HEK293 (cell line): Measurements from ENCODE around the gene TFAP2E.

Source experiments
- CTCF ChIA-PET: fragments of 350-600 bp; formaldehyde crosslinking; extraction: SDS; loops from one replicate; lab custom pipeline; 2021; ENCODE audit warnings: antibody characterized with exemption; lab: Yijun Ruan, JAX
- POLR2A ChIA-PET: fragments of 300-600 bp; formaldehyde crosslinking; extraction: SDS; loops from one replicate; lab custom pipeline; 2020; ENCODE audit warnings: antibody characterized with exemption, inconsistent platforms; lab: Yijun Ruan, JAX
- H3K27ac ChIP-seq: fragments of 200-500 bp; sonication (Bioruptor generic); 2 replicates; pipeline ENCODE4 v1.5.1; 2014; ENCODE audit warnings: low read depth, low read length, control low read depth, inconsistent platforms; ENCODE audit errors: extremely low read depth
- H3K36me3 ChIP-seq, 2 experiments: fragments of 200-500 bp in 1 of 2; sonication (Bioruptor generic) in 1 of 2; 1 replicate in 1 of 2; 2 replicates in 1 of 2; pipeline ENCODE4 v1.5.1; 2014 to 2017; ENCODE audit warnings: inconsistent platforms in 2 of 2, low read length in 2 of 2; ENCODE audit not compliant: control insufficient read depth in 2 of 2, insufficient read depth in 1 of 2
- H3K4me1 ChIP-seq: fragments of 200-500 bp; sonication (Bioruptor generic); 2 replicates; pipeline ENCODE4 v1.5.1; 2014; ENCODE audit warnings: mild to moderate bottlenecking, low read length, inconsistent platforms; ENCODE audit not compliant: control insufficient read depth, insufficient read depth
- H3K4me3 ChIP-seq: 2 replicates; pipeline ENCODE4 v1.5.1; 2011; ENCODE audit warnings: low read depth, mild to moderate bottlenecking, control low read depth, low read length, moderate library complexity
- H3K9me3 ChIP-seq: fragments of 200-500 bp; sonication (Bioruptor generic); 2 replicates; pipeline ENCODE4 v1.5.1; 2014; ENCODE audit warnings: low read depth, low read length, inconsistent platforms; ENCODE audit not compliant: control insufficient read depth, insufficient read depth
- BCL11A ChIP-seq: fragments of 450-650 bp; formaldehyde crosslinking; IDR thresholded peaks from 2 replicates; pipeline ENCODE4 v1.5.1; 2016; ENCODE audit warnings: low read depth, missing biosample characterization, missing genetic modification characterization
- FEZF1 ChIP-seq: fragments of 450-650 bp; formaldehyde crosslinking; IDR thresholded peaks from 2 replicates; pipeline ENCODE4 v1.5.1; 2016; ENCODE audit warnings: missing biosample characterization, missing genetic modification characterization
- GLIS2 ChIP-seq: fragments of 450-650 bp; formaldehyde crosslinking; IDR thresholded peaks from 2 replicates; pipeline ENCODE4 v1.5.1; 2016; ENCODE audit warnings: missing biosample characterization, missing genetic modification characterization
- IKZF3 ChIP-seq: fragments of 450-650 bp; IDR thresholded peaks from 2 replicates; pipeline ENCODE4 v1.5.0; 2018; ENCODE audit warnings: missing biosample characterization, mild to moderate bottlenecking, missing genetic modification characterization, moderate library complexity
- KLF10 ChIP-seq: fragments of 450-650 bp; IDR thresholded peaks from 2 replicates; pipeline ENCODE4 v1.5.1; 2018; ENCODE audit warnings: missing biosample characterization, mild to moderate bottlenecking, missing genetic modification characterization
- KLF16 ChIP-seq: fragments of 450-650 bp; formaldehyde crosslinking; IDR thresholded peaks from 2 replicates; pipeline ENCODE4 v1.5.1; 2017; ENCODE audit warnings: missing biosample characterization, missing genetic modification characterization
- MZF1 ChIP-seq: fragments of 450-650 bp; formaldehyde crosslinking; IDR thresholded peaks from 2 replicates; pipeline ENCODE4 v1.5.1; 2017; ENCODE audit warnings: missing biosample characterization, missing genetic modification characterization, borderline replicate concordance
- PATZ1 ChIP-seq: fragments of 450-650 bp; formaldehyde crosslinking; IDR thresholded peaks from 2 replicates; pipeline ENCODE4 v1.5.1; 2016; ENCODE audit warnings: missing biosample characterization, missing genetic modification characterization
- PRDM10 ChIP-seq: fragments of 450-650 bp; formaldehyde crosslinking; IDR thresholded peaks from 2 replicates; pipeline ENCODE4 v1.5.1; 2016; ENCODE audit warnings: missing biosample characterization, missing genetic modification characterization
- SCRT1 ChIP-seq: fragments of 450-650 bp; formaldehyde crosslinking; IDR thresholded peaks from 2 replicates; pipeline ENCODE4 v1.5.1; 2016; ENCODE audit warnings: missing biosample characterization, missing genetic modification characterization, borderline replicate concordance
- SP7 ChIP-seq: fragments of 450-650 bp; formaldehyde crosslinking; IDR thresholded peaks from 2 replicates; pipeline ENCODE4 v1.5.1; 2016; ENCODE audit warnings: missing biosample characterization, missing genetic modification characterization
- ZEB2 ChIP-seq: fragments of 450-650 bp; formaldehyde crosslinking; IDR thresholded peaks from 2 replicates; pipeline ENCODE4 v1.5.1; 2016; ENCODE audit warnings: missing biosample characterization, missing genetic modification characterization
- ZFP69B ChIP-seq: fragments of 450-650 bp; formaldehyde crosslinking; IDR thresholded peaks from 2 replicates; pipeline ENCODE4 v1.5.1; 2016; ENCODE audit warnings: missing biosample characterization, missing genetic modification characterization
- ZNF274 ChIP-seq, 2 experiments: fragments of 200-500 bp in 1 of 2; fragments of 450-650 bp in 1 of 2; sonication (Bioruptor generic) in 1 of 2; formaldehyde crosslinking in 1 of 2; IDR thresholded peaks; 2 replicates each; pipeline versions ENCODE4 v1.5.1 to v1.6.1; 2014 to 2016; ENCODE audit warnings: borderline replicate concordance in 1 of 2, inconsistent platforms in 1 of 2, low read length in 1 of 2, missing biosample characterization in 1 of 2, missing genetic modification characterization in 1 of 2
- ZNF311 ChIP-seq: fragments of 450-650 bp; formaldehyde crosslinking; IDR thresholded peaks from 2 replicates; pipeline ENCODE4 v1.5.1; 2017; ENCODE audit warnings: missing biosample characterization, missing genetic modification characterization, borderline replicate concordance
- ZNF341 ChIP-seq: fragments of 450-650 bp; formaldehyde crosslinking; IDR thresholded peaks from 2 replicates; pipeline ENCODE4; 2016; ENCODE audit warnings: low read depth, missing biosample characterization, missing genetic modification characterization
- ZNF48 ChIP-seq: fragments of 450-650 bp; formaldehyde crosslinking; IDR thresholded peaks from 2 replicates; pipeline ENCODE4 v1.5.1; 2016; ENCODE audit warnings: missing biosample characterization, missing genetic modification characterization
- ZNF501 ChIP-seq: fragments of 450-650 bp; formaldehyde crosslinking; IDR thresholded peaks from 2 replicates; pipeline ENCODE4 v1.5.1; 2016; ENCODE audit warnings: missing biosample characterization, missing genetic modification characterization
- ZNF510 ChIP-seq: fragments of 450-650 bp; formaldehyde crosslinking; IDR thresholded peaks from 2 replicates; pipeline ENCODE4 v1.5.1; 2018; ENCODE audit warnings: mild to moderate bottlenecking, missing genetic modification characterization, missing biosample characterization; ENCODE audit not compliant: insufficient replicate concordance
- ZNF514 ChIP-seq: fragments of 450-650 bp; formaldehyde crosslinking; IDR thresholded peaks from 2 replicates; pipeline ENCODE4 v1.5.1; 2016; ENCODE audit warnings: missing biosample characterization, missing genetic modification characterization
- ZNF585B ChIP-seq: fragments of 450-650 bp; formaldehyde crosslinking; IDR thresholded peaks from 2 replicates; pipeline ENCODE4 v1.5.1; 2016; ENCODE audit warnings: missing biosample characterization, missing genetic modification characterization
- ZNF626 ChIP-seq: fragments of 450-650 bp; sonication (Bioruptor Pico); formaldehyde crosslinking; IDR thresholded peaks from 2 replicates; pipeline ENCODE4 v1.5.1; 2018; ENCODE audit warnings: missing biosample characterization, missing genetic modification characterization, inconsistent platforms
- ZNF629 ChIP-seq: fragments of 450-650 bp; formaldehyde crosslinking; IDR thresholded peaks from 2 replicates; pipeline ENCODE4 v1.5.1; 2017; ENCODE audit warnings: missing biosample characterization, missing genetic modification characterization
- ZNF791 ChIP-seq: fragments of 450-650 bp; formaldehyde crosslinking; IDR thresholded peaks from 2 replicates; pipeline ENCODE4 v1.5.1; 2016; ENCODE audit warnings: missing biosample characterization, missing genetic modification characterization
- TF ChIP-seq, protein P1 (sequence below): fragments of 450-650 bp; formaldehyde crosslinking; IDR thresholded peaks from 2 replicates; pipeline ENCODE4 v1.5.1; 2016; ENCODE audit warnings: missing biosample characterization, missing genetic modification characterization
- TF ChIP-seq, protein P2 (sequence below): fragments of 450-650 bp; formaldehyde crosslinking; IDR thresholded peaks from 2 replicates; pipeline ENCODE4 v1.5.1; 2017; ENCODE audit warnings: missing biosample characterization, missing genetic modification characterization

TFAP2E gene

DNA sequence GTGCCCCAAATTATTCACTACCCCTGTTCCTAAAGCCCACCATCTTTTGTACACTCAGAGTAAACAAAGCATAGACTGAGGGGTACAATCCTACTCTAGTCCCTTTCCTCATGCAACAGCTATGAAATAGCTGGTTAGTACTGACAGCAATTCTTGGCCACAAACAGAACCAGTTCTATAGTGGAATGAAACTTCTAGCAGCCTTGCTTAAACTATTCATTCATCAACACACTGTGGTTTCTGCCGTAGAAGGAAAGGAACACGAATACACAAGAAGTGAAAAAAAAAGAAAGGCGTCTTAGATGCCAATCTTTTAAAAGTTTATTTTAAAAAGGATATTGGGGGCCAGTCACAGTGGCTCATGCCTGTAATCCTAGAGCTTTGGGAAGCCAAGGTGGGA, 58.3 kb downstream of the TFAP2E start:
- H3K36me3 ChIP-seq: peaks cover 68 to 98% of the 10 kb centered on the region in 2 experiments
- H3K27ac ChIP-seq: no peak overlapping the region
- CTCF ChIA-PET: no interaction called here
- no peak overlapping the region for H3K4me3 ChIP-seq
- H3K4me1 ChIP-seq: peaks cover 5% of the 10 kb centered on the region
- POLR2A ChIA-PET: interaction anchor here (0.6 kb wide), 1 partner anchor 50 kb away, joined by 3 read pairs; no protein-coding TSS in a partner anchor
- no peaks in the 10 kb centered on the region for H3K9me3 ChIP-seq
- TF ChIP-seq ZNF311 (tag by site-specific recombination) (no peak), SCRT1 (no peak), IKZF3 (tag by site-specific recombination) (no peak), ZNF626 (tag by site-specific recombination) (no peak), ZNF629 (tag by site-specific recombination) (no peak), PATZ1 (tag by site-specific recombination) (no peak), KLF16 (tag by site-specific recombination) (no peak)

DNA sequence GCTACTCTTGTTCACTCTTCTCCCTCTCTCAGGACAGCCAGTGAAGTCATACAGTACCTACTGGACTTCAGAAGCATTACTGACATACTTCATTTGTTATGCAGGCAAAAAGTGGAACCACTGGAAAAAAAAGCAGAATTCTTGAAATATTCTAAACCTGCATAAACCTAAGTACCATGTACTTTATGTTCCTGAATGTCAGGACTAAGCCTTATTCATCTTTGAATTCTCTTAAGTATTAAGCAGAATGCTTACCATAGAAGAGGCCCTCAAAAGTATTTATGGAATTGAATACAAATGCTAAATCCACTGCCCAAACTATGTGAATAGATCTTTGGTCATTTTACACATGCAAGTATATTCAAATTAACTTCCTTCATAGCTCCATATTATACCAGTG, 60.4 kb downstream of the TFAP2E start:
- TF ChIP-seq ZNF510: no peak
- TF ChIP-seq, protein P1, sequence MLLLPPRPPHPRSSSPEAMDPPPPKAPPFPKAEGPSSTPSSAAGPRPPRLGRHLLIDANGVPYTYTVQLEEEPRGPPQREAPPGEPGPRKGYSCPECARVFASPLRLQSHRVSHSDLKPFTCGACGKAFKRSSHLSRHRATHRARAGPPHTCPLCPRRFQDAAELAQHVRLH: no peak
- TF ChIP-seq SP7 (tag by site-specific recombination): no peak
- TF ChIP-seq, protein P2, sequence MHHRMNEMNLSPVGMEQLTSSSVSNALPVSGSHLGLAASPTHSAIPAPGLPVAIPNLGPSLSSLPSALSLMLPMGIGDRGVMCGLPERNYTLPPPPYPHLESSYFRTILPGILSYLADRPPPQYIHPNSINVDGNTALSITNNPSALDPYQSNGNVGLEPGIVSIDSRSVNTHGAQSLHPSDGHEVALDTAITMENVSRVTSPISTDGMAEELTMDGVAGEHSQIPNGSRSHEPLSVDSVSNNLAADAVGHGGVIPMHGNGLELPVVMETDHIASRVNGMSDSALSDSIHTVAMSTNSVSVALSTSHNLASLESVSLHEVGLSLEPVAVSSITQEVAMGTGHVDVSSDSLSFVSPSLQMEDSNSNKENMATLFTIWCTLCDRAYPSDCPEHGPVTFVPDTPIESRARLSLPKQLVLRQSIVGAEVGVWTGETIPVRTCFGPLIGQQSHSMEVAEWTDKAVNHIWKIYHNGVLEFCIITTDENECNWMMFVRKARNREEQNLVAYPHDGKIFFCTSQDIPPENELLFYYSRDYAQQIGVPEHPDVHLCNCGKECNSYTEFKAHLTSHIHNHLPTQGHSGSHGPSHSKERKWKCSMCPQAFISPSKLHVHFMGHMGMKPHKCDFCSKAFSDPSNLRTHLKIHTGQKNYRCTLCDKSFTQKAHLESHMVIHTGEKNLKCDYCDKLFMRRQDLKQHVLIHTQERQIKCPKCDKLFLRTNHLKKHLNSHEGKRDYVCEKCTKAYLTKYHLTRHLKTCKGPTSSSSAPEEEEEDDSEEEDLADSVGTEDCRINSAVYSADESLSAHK (tag by site-specific recombination): no peak
- TF ChIP-seq KLF10 (tag by site-specific recombination): no peak
- TF ChIP-seq PRDM10 (tag by site-specific recombination): no peak
- TF ChIP-seq ZNF501: no peak
- no peak for TF ChIP-seq ZNF274 (IDR thresholded peaks at IDR 0.05; ENCODE audit: low read length)
- no peak for TF ChIP-seq ZNF274 (tag by site-specific recombination; IDR thresholded peaks at IDR 0.05; ENCODE audit: borderline replicate concordance)
- no peak for TF ChIP-seq ZNF341 (tag by site-specific recombination)
- no peak for TF ChIP-seq GLIS2 (tag by site-specific recombination)
- TF ChIP-seq FEZF1 (tag by site-specific recombination): no peak
- no peak for TF ChIP-seq ZFP69B (tag by site-specific recombination)
- TF ChIP-seq ZNF791 (tag by site-specific recombination): no peak
- no peak for TF ChIP-seq ZNF48 (tag by site-specific recombination)
- no peak for TF ChIP-seq ZEB2 (tag by site-specific recombination)
- TF ChIP-seq BCL11A (tag by site-specific recombination): no peak
- TF ChIP-seq ZNF585B (tag by site-specific recombination): no peak
- TF ChIP-seq ZNF514 (tag by site-specific recombination): no peak
- TF ChIP-seq MZF1 (tag by site-specific recombination): no peak
- ChIA-PET CTCF (interaction anchor here (0.5 to 0.7 kb wide), 3 partner anchors 65 to 825 kb away, joined by 3 to 4 read pairs (median 3); no protein-coding TSS in a partner anchor), POLR2A (no interaction called here)
- Histone ChIP-seq H3K9me3 (no peaks in the 10 kb centered on the region), H3K27ac (no peak overlapping the region), H3K36me3 (peaks cover 61 to 83% of the 10 kb centered on the region in 2 experiments), H3K4me3 (no peak overlapping the region), H3K4me1 (peaks cover 5% of the 10 kb centered on the region)
